DOHH2 (cell line): Measurements from ENCODE around the gene LY6G5C.
A peak's percentile ranks its signal among the peaks of the same experiment; 100 is the strongest.

ENCODE experiments used
- H3F3A ChIP-seq: fragments of 200-600 bp; sonication (generic), shearing (Covaris generic); 2 replicates; pipeline ENCODE4 v1.6.0; 2016; ENCODE audit warnings: antibody characterized with exemption, mild to moderate bottlenecking; ENCODE audit not compliant: control insufficient read depth, insufficient read depth
- H3K27ac ChIP-seq: fragments of 200-600 bp; sonication (generic); 2 replicates; pipeline ENCODE4 v1.5.1; 2014; ENCODE audit warnings: low read depth, mild to moderate bottlenecking, low read length, moderate library complexity
- H3K27me3 ChIP-seq: fragments of 200-600 bp; sonication (generic); 2 replicates; pipeline ENCODE4 v1.6.1; 2014; ENCODE audit warnings: mild to moderate bottlenecking, low read length, mixed read lengths; ENCODE audit not compliant: control insufficient read depth
- H3K36me3 ChIP-seq: fragments of 200-600 bp; sonication (generic); 2 replicates; pipeline ENCODE4 v1.6.1; 2014; ENCODE audit warnings: mild to moderate bottlenecking, low read length, moderate library complexity, mixed read lengths; ENCODE audit not compliant: control insufficient read depth
- H3K4me1 ChIP-seq: fragments of 200-600 bp; sonication (generic); 2 replicates; pipeline ENCODE4 v1.6.1; 2014; ENCODE audit warnings: mild to moderate bottlenecking, low read length, mixed read lengths; ENCODE audit not compliant: control insufficient read depth
- H3K4me2 ChIP-seq: fragments of 200-600 bp; sonication (generic); 2 replicates; pipeline ENCODE4 v1.6.0; 2014; ENCODE audit warnings: mild to moderate bottlenecking, low read length, moderate library complexity
- H3K4me3 ChIP-seq: fragments of 200-600 bp; sonication (generic); 2 replicates; pipeline ENCODE4 v1.5.1; 2014; ENCODE audit warnings: mild to moderate bottlenecking, low read length, mixed read lengths
- H3K79me2 ChIP-seq: fragments of 200-600 bp; sonication (generic); 2 replicates; pipeline ENCODE4 v1.6.1; 2014; ENCODE audit warnings: mild to moderate bottlenecking, low read length, mixed read lengths; ENCODE audit not compliant: control insufficient read depth
- H3K9me2 ChIP-seq: fragments of 200-600 bp; sonication (generic); replicated peaks from 2 replicates; pipeline ENCODE4 v1.6.1; 2014; ENCODE audit warnings: mild to moderate bottlenecking, low read length, mixed read lengths; ENCODE audit not compliant: control insufficient read depth
- H3K9me3 ChIP-seq: fragments of 200-600 bp; sonication (generic); 2 replicates; pipeline ENCODE4 v1.6.1; 2014; ENCODE audit warnings: antibody characterized with exemption, low read length, mixed read lengths; ENCODE audit not compliant: control insufficient read depth, insufficient read depth
- H4K20me1 ChIP-seq: fragments of 200-600 bp; sonication (generic); 2 replicates; pipeline ENCODE4 v1.6.0; 2014; ENCODE audit warnings: low read depth, mild to moderate bottlenecking, antibody characterized with exemption, low read length, moderate library complexity; ENCODE audit not compliant: control insufficient read depth, insufficient read depth
- CTCF ChIP-seq: fragments of 200-600 bp; sonication (generic); IDR thresholded peaks from one replicate; pipeline ENCODE4 v1.5.1; 2014; ENCODE audit warnings: antibody characterized with exemption, mild to moderate bottlenecking, low read depth, low read length; ENCODE audit not compliant: poor library complexity, severe bottlenecking
- EZH2phosphoT487 ChIP-seq: fragments of 200-600 bp; sonication (generic); IDR thresholded peaks from 2 replicates; pipeline ENCODE4 v1.6.1; 2017; ENCODE audit warnings: borderline replicate concordance, mild to moderate bottlenecking, antibody characterized with exemption, low read length, moderate library complexity, mixed read lengths

LY6G5C gene

GRCh38 chr6:31663961-31664789 lies 16.7 kb downstream of the LY6G5C start:
- Histone ChIP-seq H3K27ac (peak overlapping the region; percentile 97), H3K9me2 (no peaks in the 10 kb centered on the region), H3K4me1 (peaks cover 56% of the 10 kb centered on the region), H4K20me1 (peaks cover 11% of the 10 kb centered on the region; the same call in 1 of the 2 replicates), H3K79me2 (peaks cover 79% of the 10 kb centered on the region), H3K4me3 (peak overlapping the region; percentile 95), H3K27me3 (no peaks in the 10 kb centered on the region), H3K4me2 (peak overlapping the region; percentile 99), H3K36me3 (peaks cover 78% of the 10 kb centered on the region), H3F3A (peaks cover 11% of the 10 kb centered on the region), H3K9me3 (no peaks in the 10 kb centered on the region)
- no peak for TF ChIP-seq CTCF
- TF ChIP-seq EZH2phosphoT487, result no peak

DNA sequence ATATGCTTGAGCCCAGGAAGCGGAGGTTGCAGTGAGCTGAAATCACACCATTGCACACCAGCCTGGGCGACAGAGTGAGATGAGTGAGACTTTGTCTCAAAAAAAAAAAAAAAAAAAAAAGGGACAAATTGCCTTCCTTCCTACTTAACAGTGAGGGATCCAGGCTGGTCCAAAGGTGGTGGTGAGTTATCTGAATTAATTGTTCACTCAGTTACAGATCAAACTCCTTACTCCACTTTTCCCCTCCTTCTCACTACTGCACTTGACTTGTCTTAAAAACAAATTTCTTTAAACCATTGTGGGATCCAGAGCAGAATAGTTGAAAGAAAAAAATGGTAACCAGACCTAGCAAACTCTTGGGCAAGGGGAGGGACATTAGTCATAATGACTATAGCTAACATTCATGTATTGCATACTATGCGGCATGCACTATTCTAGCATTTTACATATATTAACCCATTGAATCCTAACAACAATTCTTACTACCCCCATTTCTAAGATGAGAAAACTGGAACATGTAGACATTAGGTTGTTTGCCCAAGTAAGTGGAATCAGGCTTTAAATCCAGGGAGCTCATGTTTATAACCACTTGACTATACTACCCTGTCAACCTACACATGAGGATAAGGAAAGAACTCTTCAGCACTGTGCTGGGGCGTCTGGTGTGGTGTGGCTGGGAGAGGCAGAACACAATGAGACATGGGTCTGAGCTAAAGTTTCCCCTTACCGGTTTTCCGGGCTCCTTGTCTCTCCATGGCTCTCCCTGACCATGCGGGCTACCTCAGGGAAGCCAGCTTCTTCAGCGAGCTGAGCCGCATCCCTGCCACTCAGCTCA lies 17.5 kb downstream of the LY6G5C start:
- peak overlapping the region; percentile 95 for H3K4me3 ChIP-seq
- no peaks in the 10 kb centered on the region for H3K9me3 ChIP-seq
- H3F3A ChIP-seq, result peaks cover 11% of the 10 kb centered on the region
- TF ChIP-seq EZH2phosphoT487 (no peak), CTCF (no peak)
- H3K27ac ChIP-seq, result no peak overlapping the region
- no peaks in the 10 kb centered on the region for H3K9me2 ChIP-seq
- peaks cover 70% of the 10 kb centered on the region for H3K36me3 ChIP-seq
- peaks cover 63% of the 10 kb centered on the region for H3K4me1 ChIP-seq
- no peaks in the 10 kb centered on the region for H3K27me3 ChIP-seq
- H3K4me2 ChIP-seq, result peak overlapping the region; percentile 99
- H4K20me1 ChIP-seq, result peaks cover 4% of the 10 kb centered on the region; the same call in 1 of the 2 replicates
- H3K79me2 ChIP-seq, result peaks cover 79% of the 10 kb centered on the region

GRCh38 chr6:31662124-31662723 lies 18.6 kb downstream of the LY6G5C start:
- Histone ChIP-seq H3K4me2 (peak overlapping the region; percentile 34), H3K4me3 (no peak overlapping the region), H3K27me3 (no peaks in the 10 kb centered on the region), H3K9me2 (no peaks in the 10 kb centered on the region), H3K36me3 (peaks cover 66% of the 10 kb centered on the region), H3K27ac (no peak overlapping the region), H3K9me3 (no peaks in the 10 kb centered on the region), H3K4me1 (peaks cover 64% of the 10 kb centered on the region), H3F3A (peaks cover 15% of the 10 kb centered on the region), H3K79me2 (peaks cover 77% of the 10 kb centered on the region), H4K20me1 (no peaks in the 10 kb centered on the region)
- TF ChIP-seq CTCF (no peak), EZH2phosphoT487 (no peak)
